Endothelial cell of umbilical vein (primary cell): ENCODE results near the gene LKAAEAR1.

ENCODE experiments used
- EZH2 ChIP-seq: IDR thresholded peaks from 2 replicates; pipeline ENCODE4 v1.6.1; 2012; ENCODE audit warnings: borderline replicate concordance, low read depth, mild to moderate bottlenecking, moderate library complexity, low read length, inconsistent platforms; ENCODE audit not compliant: severe bottlenecking
- FOS ChIP-seq: IDR thresholded peaks from 2 replicates; pipeline ENCODE4 v1.6.1; 2011; ENCODE audit warnings: mild to moderate bottlenecking, low read length, moderate library complexity, borderline replicate concordance; ENCODE audit not compliant: insufficient read depth
- GATA2 ChIP-seq: IDR thresholded peaks from 2 replicates; pipeline ENCODE4 v1.7.0; 2011; ENCODE audit warnings: low read depth, mild to moderate bottlenecking, moderate library complexity, mixed read lengths, low read length; ENCODE audit not compliant: insufficient read length, insufficient read depth
- JUN ChIP-seq: IDR thresholded peaks from 2 replicates; pipeline ENCODE4 v1.6.1; 2011; ENCODE audit warnings: borderline replicate concordance, low read depth; ENCODE audit not compliant: insufficient read length, insufficient read depth
- MYC ChIP-seq: IDR thresholded peaks from one replicate; pipeline ENCODE4 v1.6.1; 2011; ENCODE audit warnings: mild to moderate bottlenecking, low read depth, low read length
- POLR2A ChIP-seq: IDR thresholded peaks from 2 replicates; pipeline ENCODE4 v1.6.1; 2012; ENCODE audit warnings: low read depth, mild to moderate bottlenecking, control low read depth, low read length
- POLR2AphosphoS5 ChIP-seq: IDR thresholded peaks from 2 replicates; pipeline ENCODE4 v1.6.1; 2012; ENCODE audit warnings: low read depth, mild to moderate bottlenecking, control low read depth, low read length, moderate library complexity; ENCODE audit not compliant: insufficient read depth
- TF ChIP-seq, protein P1 (sequence below), 2 donors: IDR thresholded peaks; 1 replicate in 1 of 2; 2 replicates in 1 of 2; pipeline ENCODE4 v1.5.1; 2011; ENCODE audit warnings: low read length in 2 of 2, mild to moderate bottlenecking in 2 of 2, moderate library complexity in 2 of 2, control low read depth in 1 of 2, inconsistent platforms in 1 of 2, low read depth in 1 of 2; ENCODE audit not compliant: insufficient read depth in 1 of 2; ENCODE audit errors: extremely low read depth in 1 of 2
- TF ChIP-seq, protein P2 (sequence below): IDR thresholded peaks from 2 replicates; pipeline ENCODE4 v1.6.1; 2011; ENCODE audit not compliant: insufficient read depth, insufficient read length

DNA sequence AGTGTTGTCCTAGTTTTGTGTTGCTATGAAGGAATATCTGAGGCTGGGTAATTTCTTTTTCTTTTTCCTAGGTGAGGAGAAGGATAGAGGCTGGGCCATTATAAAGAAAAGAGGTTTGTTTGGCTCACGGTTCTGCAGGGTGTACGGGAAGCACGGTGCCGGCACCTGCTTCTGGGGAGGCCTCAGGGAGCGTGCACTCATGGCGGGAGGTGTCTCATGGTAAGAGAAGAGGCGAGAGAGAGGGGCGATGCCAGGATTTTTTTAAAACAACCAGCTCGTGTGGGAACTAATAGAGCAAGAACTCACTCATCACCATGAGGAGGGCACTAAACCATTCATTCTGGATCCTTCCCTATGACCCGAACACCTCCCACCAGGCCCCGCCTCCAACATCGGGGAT lies 37.4 kb upstream of the LKAAEAR1 start:
- TF ChIP-seq POLR2A (no peak), POLR2AphosphoS5 (no peak), EZH2 (no peak), FOS (no peak), MYC (no peak), JUN (no peak), GATA2 (no peak)
- TF ChIP-seq, protein P1, sequence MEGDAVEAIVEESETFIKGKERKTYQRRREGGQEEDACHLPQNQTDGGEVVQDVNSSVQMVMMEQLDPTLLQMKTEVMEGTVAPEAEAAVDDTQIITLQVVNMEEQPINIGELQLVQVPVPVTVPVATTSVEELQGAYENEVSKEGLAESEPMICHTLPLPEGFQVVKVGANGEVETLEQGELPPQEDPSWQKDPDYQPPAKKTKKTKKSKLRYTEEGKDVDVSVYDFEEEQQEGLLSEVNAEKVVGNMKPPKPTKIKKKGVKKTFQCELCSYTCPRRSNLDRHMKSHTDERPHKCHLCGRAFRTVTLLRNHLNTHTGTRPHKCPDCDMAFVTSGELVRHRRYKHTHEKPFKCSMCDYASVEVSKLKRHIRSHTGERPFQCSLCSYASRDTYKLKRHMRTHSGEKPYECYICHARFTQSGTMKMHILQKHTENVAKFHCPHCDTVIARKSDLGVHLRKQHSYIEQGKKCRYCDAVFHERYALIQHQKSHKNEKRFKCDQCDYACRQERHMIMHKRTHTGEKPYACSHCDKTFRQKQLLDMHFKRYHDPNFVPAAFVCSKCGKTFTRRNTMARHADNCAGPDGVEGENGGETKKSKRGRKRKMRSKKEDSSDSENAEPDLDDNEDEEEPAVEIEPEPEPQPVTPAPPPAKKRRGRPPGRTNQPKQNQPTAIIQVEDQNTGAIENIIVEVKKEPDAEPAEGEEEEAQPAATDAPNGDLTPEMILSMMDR (IDR thresholded peaks at IDR 0.05; ENCODE audit: extremely low read depth in 1 of 2, insufficient read depth in 1 of 2, low read depth in 1 of 2, low read length in 2 of 2) = no peak
- TF ChIP-seq, protein P2, sequence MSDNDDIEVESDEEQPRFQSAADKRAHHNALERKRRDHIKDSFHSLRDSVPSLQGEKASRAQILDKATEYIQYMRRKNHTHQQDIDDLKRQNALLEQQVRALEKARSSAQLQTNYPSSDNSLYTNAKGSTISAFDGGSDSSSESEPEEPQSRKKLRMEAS = no peak
